Posterior cingulate gyrus (tissue), 11 donors: ENCODE results near the gene ATP6V1G2.
"Not testable (repeated sequence)": the region's sequence is repeated elsewhere in the genome, so short reads cannot be mapped to it uniquely, and the experiment has no call there.

Experiments
- DNase-seq, 10 donors: peaks; one replicate each; pipeline versions ENCODE4 v3.0.0 to v3.0.0-alpha.2; 2020 to 2021; ENCODE audit warnings: mixed read lengths in 3 of 10
- intact Hi-C: fragments of 100-400 bp; cut with DNase I; formaldehyde crosslinking; loops from one replicate; pipeline ENCODE4 v1.15.1; 2023

The ATP6V1G2 gene

DNA sequence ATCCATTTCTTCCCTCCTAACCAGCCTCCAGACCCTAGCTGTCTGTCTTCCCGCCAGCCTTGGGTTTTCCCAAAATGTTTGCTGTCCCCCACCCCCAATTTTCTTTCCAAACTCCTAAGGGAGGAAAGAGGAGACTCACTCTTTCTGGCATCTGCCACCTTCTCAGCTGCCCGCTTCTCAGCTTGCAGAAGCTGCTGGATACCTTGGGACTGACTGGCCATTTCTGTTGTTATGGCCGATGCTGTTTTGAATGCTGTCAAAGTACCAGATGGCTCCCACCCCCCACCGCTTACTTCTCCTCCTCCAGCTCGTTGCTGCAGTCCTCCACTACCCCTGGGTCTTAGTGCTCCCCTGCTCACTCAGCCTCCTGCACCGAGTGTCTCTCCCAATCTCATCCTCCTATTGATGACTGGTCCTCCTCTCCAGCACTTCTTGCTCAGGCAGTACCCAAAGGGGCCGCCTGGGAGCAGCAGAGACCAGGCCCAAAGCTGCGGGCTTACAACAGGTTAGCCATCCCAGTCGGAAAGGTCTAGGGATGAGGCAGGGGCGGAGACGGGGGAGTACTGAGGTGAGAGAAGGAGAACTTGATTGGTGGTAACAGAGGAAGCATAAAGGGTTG lies at the start of gene ATP6V1G2:
Gene ATP6V1G2, minus strand, starts transcription at position 270 of the 619 bp plus-strand sequence. Its CDS starts 49 bp downstream, at position 221.
- DNase-seq = peak; percentile 85 to 99 (median 94)
- intact Hi-C loops = loop anchor here (1.0 to 10.0 kb wide), 4 partner anchors 52 to 408 kb away; partner anchors contain the start of genes NELFE, NEU1, SKIC2 and VARS1

DNA sequence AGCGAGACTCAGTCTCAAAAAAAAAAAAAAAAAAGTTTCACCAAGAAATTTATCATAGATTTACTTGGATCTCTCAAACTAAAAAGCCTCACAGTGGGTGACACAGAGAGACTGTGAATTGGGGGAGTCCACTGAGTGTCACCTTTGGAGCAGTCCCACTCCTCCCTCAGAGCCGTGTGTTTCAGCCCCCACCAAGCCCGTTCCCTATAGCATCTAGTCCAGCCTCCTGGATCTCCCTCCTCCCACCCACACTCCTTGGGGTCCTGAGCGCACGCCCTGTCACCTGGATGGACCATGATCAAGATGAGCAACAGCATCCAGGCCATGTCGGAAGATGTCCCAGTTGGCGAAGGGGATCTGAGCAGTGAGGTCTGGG lies 46.0 kb upstream of the ATP6V1G2 start:
- intact Hi-C loops = no loop called here

DNA sequence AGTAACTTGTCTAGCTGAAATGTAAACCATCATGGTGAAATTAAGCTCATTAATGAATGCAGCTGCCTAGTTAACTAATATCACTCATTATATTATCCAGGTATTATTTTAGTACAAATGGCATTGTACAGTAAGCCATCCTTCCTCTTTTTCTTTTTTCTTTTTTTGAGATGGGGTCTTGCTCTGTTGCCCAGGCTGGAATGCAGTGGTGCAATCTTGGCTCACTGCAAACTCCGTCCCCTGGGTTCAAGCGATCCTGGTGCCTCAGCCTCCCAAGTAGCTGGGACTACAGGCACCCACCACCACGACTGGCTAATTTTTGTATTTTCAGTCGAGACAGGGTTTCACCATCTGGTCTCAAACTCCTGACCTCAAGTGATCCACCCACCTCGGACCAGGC lies 44.3 kb upstream of the ATP6V1G2 start:
- DNase-seq, intact Hi-C loops: not testable (repeated sequence)

More for the DNA sequence above, 46.0 kb upstream of the ATP6V1G2 start:
- DNase-seq = no peak

DNA sequence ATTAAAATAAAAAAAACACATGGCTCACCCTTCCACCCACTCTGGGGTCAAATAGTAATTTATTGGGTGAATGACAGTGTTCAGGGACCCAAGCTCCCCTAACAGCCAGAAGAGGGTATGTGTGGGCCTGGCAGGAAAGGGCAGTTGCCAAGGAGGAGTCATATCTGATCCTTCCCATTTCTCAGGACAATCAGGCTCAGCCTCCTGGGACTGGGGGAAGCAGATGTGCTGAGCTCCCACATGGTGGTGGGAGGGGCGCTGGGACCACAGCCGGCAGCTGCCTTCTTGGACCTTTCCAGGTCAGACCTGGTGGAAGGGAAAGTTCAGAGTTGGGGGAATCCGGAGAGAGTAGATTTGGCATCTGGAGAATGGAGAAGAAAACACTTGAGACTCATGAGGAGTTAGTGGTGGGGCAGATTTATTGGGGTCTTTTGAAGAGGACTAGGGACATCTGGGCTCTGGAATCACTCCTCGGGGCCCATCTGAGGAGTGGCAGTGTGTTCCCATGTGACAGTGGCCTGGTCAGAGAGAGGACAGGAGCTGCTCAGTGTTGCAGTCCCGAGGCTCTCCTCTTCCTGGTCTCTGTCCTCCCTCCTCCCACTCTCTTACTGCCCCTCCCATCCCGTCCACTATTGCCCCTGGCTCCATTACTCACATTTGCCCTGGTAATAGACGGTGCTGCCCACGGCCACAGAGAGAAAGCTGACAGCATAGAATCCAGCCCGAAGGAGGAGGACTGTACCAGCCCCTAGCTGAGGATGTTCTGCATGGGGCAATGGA lies 42.7 kb upstream of the ATP6V1G2 start:
- peak in 1 of 10 donors; percentile 60 for DNase-seq
- intact Hi-C loops = no loop called here

DNA sequence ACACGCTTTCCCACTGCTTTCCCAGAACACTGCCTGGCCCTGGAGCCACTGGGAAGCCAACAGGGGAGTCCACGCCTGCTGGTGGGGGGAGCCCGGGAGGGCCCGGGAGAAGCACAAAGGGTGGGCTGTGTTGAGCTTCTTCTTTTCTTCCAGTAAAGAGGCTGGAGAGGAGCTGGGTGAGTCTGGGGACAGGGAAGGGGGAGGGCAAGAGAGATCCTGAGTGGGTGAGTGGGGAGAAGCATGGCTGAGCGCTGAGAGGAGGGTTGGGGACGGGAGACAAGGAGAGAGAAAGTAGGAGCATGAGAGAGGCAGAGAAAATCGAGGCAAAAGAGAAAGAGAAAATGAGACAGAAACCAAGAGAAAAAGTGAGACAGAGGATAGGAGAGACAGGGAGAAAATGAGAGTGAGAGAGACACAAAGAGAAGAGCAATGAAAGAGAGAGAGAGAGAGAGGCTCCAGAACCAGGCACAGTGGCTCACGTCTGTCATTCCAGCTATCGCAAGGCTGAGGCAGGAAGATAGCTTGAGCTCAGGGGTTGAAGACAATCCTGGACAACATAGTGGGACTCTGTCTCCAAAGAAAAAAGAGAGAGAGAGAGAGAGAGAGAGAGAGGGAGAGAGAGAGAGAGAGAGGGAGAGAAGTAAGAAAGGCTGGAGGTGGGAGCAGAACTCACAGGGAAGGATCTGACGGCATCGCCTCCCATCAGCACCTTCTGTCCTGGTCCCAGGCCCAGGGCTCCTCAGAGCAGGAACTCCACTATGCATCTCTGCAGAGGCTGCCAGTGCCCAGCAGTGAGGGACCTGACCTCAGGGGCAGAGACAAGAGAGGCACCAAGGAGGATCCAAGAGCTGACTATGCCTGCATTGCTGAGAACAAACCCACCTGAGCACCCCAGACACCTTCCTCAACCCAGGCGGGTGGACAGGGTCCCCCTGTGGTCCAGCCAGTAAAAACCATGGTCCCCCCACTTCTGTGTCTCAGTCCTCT lies 41.7 kb upstream of the ATP6V1G2 start:
- DNase-seq = peak in 1 of 10 donors; percentile 74
- intact Hi-C loops = no loop called here

DNA sequence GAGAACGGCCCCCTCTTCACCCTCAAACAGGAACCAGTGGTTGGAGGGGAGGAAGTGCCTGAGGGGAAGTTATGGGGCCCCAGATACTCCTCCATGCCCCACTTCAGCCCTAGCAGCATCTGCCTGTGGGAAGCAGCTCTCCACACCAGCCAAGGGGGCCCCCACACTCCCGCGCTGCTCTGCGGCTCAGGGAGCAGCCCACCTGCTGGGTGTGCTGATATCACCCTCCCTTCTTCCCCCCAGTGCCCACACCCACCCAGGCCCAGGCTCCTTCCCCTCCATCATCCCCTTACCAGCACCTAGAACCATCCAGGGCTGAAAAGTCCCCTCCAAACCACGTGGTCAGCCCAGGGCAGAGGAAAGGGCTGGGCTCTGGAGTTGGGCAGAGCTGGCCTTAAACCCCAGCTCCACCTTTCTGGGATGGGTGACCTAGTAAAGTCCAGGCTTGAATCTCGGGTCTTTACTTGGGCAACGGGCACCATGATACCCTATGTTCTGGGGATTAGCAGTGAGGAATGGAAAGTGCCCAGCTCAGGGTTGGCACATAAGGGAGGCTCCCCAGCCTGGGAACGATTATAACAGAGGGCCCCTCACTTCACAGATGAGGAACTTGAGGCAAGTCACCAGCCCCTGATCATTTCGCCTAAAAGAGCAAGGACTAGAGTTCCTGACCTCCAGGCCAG lies 40.3 kb upstream of the ATP6V1G2 start:
- peak in 1 of 10 donors; percentile 85 for DNase-seq
- intact Hi-C loops = no loop called here

DNA sequence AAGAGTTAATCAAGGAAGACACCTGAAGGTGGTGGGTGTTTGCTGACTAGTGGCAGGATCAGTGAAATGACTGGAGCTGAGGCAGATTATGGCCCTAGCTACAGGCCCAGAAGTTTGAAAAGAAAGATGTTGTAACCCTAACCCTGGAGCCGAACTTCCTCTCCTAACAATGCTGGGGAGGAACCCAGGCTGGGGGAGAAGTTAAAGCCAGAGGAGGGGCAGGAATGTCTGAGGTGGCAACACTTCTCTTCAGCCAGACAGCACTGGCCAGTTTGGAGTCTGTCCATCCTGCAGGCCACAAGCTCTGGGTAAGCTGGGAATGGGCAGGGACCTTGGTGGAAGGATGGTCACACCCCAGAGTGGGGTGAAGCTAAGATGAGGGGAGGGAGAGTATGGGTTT lies 39.6 kb upstream of the ATP6V1G2 start, which contains the start of gene LST1:
Gene LST1, plus strand, starts transcription at position 270 of the 400 bp plus-strand sequence. CDS start 1,023 bp downstream, outside the sequence.
- DNase-seq = peak in 1 of 10 donors; percentile 64
- intact Hi-C loops = no loop called here

DNA sequence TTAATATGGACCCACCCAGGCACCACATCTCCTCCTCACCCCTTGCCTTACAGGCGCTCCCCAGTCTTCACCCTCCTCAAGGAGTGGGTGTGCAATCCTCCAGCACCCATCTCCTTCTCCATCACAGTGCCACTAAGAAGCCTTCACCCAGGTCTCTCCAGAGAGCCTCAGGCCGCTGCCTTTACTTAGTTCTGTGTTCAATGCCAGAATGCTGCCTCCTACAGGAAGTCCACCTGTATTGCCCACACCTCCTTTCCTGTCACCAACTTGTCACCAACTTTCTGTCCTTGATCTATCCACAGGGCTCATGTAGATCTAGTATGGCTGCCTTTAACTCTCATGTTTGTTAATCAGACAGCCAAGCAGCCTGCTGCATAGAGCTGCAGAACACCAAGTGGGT lies 39.1 kb upstream of the ATP6V1G2 start:
- peak in 1 of 10 donors; percentile 21 for DNase-seq
- intact Hi-C loops = no loop called here

DNA sequence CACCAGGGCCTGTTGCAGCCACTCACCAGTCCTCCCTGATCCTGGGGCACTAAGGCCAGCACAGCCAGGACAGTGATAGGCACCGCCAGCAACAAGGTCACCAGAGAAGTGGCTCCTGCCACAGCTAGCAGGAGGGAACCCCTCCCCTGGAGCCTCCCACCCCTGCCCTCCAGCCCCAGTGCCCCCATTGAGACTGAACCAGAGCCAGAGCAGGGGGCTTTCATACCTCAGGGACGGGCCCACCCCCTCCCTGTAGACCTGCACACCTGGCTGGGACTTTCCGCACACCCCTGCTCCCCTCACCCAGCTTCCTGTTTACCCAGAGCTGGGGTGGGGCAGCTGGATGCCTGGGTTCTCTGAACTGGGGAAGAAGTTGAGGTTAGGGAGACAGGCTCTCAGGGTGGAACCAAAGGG lies 35.8 kb upstream of the ATP6V1G2 start, which contains the start of gene LTB:
Gene LTB, minus strand, starts transcription at position 195 of the 414 bp plus-strand sequence. Its CDS starts 7 bp downstream, at position 188.
- intact Hi-C loops = no loop called here
- DNase-seq = peak in 1 of 10 donors; percentile 55

DNA sequence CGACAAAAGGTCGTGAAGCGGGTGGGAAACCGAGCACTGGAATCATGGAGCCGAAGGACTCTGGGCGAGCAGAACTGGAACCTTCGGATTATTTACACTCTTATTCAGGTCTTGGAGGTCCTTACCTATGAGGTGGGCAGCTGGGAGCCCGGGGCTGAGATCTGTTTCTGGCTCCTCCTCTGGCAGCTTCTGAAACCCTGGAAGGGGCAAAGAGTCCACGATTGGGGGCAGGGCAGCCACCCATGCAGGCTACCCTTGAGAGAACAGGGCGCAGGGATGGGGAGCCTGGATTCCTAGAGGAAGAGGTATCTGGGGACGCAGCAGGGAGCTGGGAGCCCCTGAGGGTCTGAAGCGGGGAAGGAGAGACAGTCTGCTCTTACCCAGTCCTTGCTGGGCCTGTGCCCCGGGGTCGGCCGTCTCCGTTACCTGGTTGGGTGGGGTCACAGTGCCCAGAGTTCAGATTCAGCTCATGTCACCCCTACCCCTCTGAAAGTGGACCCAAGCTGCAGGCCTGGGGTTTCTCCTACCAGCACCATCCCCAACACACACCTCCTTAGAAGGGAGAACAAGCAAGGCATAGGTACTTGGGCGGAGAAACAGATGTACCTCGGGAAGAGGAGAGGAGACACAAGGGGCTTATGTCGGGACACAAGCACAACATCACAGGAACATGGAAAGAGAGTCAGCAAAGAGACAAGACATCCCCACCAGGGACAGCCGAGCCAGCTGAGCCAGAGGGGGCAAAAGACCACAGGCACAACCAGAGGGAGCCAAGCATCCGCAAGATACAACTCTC lies 35.2 kb upstream of the ATP6V1G2 start:
- peak in 5 of 10 donors; percentile 17 to 82 (median 79) for DNase-seq
- intact Hi-C loops = loop anchor here (2.0 kb wide), 1 partner anchor 17 kb away; no protein-coding TSS in a partner anchor

DNA sequence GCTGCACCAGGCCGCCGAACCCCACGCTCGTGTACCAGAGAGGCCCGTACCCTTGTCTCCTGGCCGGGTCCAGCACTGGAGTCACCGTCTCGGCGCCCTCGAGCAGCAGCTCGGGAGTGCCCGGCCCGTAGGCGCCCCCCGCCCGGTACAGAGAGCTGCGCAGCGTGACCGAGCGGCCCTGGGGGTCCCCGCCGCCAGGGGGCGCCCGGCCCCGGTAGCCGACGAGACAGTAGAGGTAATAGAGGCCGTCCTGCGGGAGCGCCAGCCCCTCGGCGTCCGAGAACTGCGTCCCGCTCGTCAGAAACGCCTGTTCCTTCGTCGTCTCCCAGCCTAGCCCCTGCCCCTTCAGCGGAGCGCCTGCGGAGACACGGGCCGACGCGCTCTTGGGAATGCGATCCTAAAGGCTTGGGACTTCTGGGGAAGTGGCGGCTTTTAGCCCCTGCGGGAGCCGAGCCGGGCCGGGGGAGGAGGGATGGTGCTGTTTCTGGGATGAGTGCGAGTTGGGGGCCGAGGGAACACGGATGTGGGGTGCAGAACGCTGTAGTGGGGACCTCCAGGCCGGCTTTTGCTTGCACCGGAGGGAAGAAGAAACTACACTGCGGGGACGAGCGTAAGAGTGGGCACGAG lies 34.5 kb upstream of the ATP6V1G2 start:
- intact Hi-C loops = loop anchor here (2.0 kb wide), 1 partner anchor 18 kb away; no protein-coding TSS in a partner anchor
- DNase-seq = peak; percentile 74 to 98 (median 88)

DNA sequence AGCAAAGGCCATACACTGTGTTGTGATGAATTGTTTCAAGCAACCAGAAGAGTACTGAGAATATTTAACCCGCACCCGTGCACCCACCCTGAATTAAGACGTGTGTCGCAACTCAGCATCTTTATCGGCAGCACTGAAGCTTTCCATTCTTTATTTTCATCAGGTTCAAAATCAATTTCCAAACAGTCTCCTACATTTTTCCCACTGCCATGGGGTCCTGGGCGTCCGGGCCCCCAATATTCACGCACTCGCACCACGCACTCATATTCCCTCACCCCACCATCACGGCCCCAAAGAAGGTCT lies 34.0 kb upstream of the ATP6V1G2 start:
- intact Hi-C loops = loop anchor here (2.0 kb wide), 1 partner anchor 18 kb away; no protein-coding TSS in a partner anchor
- no peak for DNase-seq

DNA sequence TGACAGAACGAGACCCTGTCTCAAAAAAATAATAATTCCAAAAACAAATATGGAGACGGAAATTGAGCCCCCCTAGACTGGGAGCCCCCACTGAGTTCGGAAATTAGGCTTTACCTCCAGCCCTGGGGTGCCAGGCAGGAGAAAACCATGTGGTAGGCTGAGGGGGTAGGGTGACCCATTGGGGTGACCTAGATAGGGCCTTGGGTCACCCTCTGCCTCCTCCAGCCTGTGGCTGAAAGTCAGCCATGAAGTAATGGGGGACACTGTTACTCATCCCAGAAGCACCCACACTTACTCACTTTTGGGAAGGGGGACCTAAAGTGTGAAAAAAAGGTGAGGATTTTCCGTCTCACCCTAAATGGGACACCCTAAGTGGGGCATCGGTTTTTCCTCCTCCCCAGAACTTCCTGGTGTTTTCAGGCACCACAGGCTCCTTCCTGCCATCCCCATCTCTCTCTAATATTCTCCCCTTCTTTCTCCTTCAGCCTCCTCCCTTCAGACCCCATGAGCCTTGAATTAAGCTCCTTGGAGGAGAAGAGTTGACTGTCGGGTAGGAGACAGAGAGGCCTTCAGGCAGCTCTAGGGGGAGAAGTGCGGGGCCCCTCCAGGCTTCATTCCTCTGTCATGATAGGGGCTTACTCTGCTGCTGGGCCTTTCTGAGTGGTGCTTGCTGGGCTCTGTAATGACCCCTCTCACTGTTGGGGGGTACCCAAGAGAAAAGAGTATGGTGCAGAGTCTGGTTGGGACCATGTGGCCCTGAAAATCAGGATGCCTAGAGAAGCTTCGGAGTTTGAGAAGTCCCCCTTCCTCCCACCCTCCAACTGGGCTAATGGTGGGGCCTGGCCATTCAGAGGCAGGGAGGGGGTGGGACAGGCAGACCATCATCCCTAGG lies 33.4 kb upstream of the ATP6V1G2 start:
- DNase-seq = peak in 1 of 10 donors; percentile 26
- intact Hi-C loops = loop anchor here (2.0 kb wide), 1 partner anchor 19 kb away; no protein-coding TSS in a partner anchor

DNA sequence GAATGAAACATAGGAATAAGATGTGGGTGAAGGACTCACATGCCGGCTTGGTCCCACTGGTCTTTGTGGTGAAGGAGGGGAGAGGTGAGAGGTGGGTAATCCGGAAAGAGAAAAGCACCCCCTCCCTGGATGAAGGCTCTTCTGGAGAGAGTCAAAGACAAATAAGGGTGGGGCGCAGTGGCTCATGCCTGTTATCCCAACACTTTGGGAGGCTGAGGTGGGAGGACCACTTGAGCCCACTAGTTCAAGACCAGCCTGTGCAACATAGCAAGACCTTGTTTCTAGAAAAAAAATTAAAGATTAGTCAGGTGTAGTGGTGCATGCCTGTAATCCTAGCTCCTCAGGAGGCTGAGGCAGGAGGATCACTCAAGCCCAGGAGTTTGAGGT lies 32.7 kb upstream of the ATP6V1G2 start:
- peak in 1 of 10 donors; percentile 26 for DNase-seq
- intact Hi-C loops = no loop called here

DNA sequence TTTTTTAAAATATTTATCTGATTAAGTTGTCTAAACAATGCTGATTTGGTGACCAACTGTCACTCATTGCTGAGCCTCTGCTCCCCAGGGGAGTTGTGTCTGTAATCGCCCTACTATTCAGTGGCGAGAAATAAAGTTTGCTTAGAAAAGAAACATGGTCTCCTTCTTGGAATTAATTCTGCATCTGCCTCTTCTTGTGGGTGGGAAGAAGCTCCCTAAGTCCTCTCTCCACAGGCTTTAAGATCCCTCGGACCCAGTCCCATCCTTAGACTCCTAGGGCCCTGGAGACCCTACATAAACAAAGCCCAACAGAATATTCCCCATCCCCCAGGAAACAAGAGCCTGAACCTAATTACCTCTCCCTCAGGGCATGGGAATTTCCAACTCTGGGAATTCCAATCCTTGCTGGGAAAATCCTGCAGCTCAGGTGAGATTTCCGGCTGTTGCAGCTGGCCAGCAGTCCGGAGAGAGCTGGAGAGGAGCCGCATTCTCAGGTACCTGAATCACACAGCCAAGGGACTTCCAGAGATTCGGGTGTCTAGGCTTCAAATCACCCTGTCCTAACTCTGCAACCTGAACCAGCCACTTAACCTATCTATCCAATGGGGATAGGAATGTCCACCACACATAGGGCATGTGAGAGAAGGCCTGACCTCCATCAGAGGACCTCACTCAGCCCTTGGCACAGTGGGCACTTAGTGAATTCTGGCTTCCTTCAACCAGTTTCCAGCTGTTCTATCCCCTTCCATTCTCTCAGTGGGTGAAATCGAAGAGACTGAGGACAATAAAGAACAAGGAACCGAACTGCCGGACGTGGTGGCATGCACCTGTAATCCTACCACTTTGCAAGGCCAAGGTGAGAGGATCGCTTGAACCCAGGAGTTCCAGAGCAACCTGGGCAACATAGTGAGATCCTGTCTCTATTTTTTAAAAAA lies 32.0 kb upstream of the ATP6V1G2 start:
- intact Hi-C loops = no loop called here
- no peak for DNase-seq

DNA sequence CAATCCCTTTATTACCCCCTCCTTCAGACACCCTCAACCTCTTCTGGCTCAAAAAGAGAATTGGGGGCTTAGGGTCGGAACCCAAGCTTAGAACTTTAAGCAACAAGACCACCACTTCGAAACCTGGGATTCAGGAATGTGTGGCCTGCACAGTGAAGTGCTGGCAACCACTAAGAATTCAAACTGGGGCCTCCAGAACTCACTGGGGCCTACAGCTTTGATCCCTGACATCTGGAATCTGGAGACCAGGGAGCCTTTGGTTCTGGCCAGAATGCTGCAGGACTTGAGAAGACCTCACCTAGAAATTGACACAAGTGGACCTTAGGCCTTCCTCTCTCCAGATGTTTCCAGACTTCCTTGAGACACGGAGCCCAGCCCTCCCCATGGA lies 31.2 kb upstream of the ATP6V1G2 start:
- peak in 1 of 10 donors; percentile 9 for DNase-seq
- intact Hi-C loops = no loop called here
